ENCODE data around the gene AIM2.

The AIM2 gene

DNA sequence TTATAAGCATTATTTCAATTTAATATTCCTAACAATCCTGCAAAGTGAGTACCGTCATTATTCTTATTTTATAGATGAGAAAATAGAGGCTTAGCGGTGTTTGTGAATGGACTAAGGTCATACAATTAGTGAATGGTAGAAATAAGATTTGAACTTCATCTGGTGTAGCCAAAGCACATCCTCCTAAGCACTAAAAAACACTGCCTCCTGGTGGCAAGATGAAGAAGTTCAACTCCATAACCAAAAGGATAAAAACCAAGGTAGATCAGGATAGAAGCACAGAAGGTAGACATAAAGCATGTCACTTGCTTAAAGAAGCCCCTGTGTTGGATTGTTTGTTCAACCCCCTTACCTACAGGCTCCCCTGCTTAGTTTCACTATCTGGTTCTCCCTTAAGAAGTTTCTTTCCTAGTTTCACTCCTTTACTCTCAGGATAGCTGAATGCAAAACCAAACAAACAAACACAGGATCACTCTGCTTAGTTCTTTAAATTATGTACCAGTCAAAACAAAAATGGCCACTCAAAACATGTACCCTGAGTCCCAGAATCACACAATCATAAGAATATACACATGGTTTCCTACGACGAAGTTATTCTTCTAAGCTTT, 12.7 kb upstream of the AIM2 start:
- H3K36me3 ChIP-seq (ENCODE audit: low read length) = no peaks in the 10 kb centered on the region
- H4K20me1 ChIP-seq (ENCODE audit: low read depth, low read length) = no peaks in the 10 kb centered on the region
- no peaks in the 10 kb centered on the region for H3F3A ChIP-seq (ENCODE audit: insufficient read depth)
- no peak overlapping the region for H3K4me3 ChIP-seq (ENCODE audit: insufficient read depth, low read length, poor library complexity, severe bottlenecking)
- no peaks in the 10 kb centered on the region for H3K9me2 ChIP-seq (replicated peaks; ENCODE audit: insufficient read depth, low read length)
- TF ChIP-seq, protein P1, sequence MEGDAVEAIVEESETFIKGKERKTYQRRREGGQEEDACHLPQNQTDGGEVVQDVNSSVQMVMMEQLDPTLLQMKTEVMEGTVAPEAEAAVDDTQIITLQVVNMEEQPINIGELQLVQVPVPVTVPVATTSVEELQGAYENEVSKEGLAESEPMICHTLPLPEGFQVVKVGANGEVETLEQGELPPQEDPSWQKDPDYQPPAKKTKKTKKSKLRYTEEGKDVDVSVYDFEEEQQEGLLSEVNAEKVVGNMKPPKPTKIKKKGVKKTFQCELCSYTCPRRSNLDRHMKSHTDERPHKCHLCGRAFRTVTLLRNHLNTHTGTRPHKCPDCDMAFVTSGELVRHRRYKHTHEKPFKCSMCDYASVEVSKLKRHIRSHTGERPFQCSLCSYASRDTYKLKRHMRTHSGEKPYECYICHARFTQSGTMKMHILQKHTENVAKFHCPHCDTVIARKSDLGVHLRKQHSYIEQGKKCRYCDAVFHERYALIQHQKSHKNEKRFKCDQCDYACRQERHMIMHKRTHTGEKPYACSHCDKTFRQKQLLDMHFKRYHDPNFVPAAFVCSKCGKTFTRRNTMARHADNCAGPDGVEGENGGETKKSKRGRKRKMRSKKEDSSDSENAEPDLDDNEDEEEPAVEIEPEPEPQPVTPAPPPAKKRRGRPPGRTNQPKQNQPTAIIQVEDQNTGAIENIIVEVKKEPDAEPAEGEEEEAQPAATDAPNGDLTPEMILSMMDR (IDR thresholded peaks at IDR 0.05; ENCODE audit: insufficient read depth, low read length, poor library complexity, severe bottlenecking) = peak; percentile 65
- no peak for TF ChIP-seq EZH2phosphoT487 (conservative IDR thresholded peaks at IDR 0.05; ENCODE audit: low read length)
- H3K79me2 ChIP-seq (ENCODE audit: insufficient read depth, low read length) = no peaks in the 10 kb centered on the region
- no peak overlapping the region for H3K27ac ChIP-seq (ENCODE audit: low read depth, low read length)
- no peak overlapping the region for H2AFZ ChIP-seq (ENCODE audit: low read depth, low read length, severe bottlenecking)
- H3K9ac ChIP-seq (ENCODE audit: low read length) = no peak overlapping the region
- no peaks in the 10 kb centered on the region for H3K27me3 ChIP-seq (ENCODE audit: low read length)
- no peaks in the 10 kb centered on the region for H3K9me3 ChIP-seq (ENCODE audit: insufficient read depth, low read length)
- no peak overlapping the region for H3K4me2 ChIP-seq (ENCODE audit: low read depth, low read length, poor library complexity, severe bottlenecking)

DNA sequence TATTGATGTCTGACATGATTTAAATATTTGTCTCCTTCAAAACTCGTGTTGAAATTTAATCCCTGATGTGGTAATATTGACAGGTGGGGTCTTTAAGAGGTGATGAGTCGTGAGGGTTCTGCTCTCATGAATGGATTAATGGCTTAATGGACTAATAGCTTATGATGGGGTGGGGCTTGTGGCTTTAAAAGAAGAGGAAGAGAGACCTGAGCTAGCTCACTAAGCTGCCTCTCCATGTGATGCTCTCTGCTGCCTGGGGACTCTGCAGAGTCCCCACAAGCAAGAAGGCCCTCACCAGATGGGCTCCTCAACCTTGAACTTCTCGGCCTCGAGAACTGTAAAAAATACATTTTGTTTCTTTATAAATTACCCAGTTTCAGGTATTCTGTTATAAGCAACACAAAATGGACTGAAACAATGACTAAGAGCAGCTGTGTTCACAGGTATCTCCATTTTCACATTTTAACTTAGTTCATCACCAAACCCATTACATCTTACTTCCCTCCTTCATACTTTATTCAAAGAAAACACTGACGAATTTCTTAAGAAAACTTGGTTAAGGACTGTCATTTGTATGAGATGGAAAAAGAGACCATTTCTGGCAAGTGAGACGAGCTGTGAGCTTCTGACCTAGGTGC, 12.1 kb upstream of the AIM2 start:
- no peaks in the 10 kb centered on the region for H3K27me3 ChIP-seq (ENCODE audit: low read length)
- no peaks in the 10 kb centered on the region for H3K9me2 ChIP-seq (replicated peaks; ENCODE audit: insufficient read depth, low read length)
- no peak for TF ChIP-seq EZH2phosphoT487 (conservative IDR thresholded peaks at IDR 0.05; ENCODE audit: low read length)
- TF ChIP-seq, protein P1 (IDR thresholded peaks at IDR 0.05; ENCODE audit: insufficient read depth, low read length, poor library complexity, severe bottlenecking) = no peak
- no peak overlapping the region for H3K9ac ChIP-seq (ENCODE audit: low read length)
- H3K4me3 ChIP-seq (ENCODE audit: insufficient read depth, low read length, poor library complexity, severe bottlenecking) = no peak overlapping the region
- H3K79me2 ChIP-seq (ENCODE audit: insufficient read depth, low read length) = no peaks in the 10 kb centered on the region
- no peaks in the 10 kb centered on the region for H3F3A ChIP-seq (ENCODE audit: insufficient read depth)
- H3K4me2 ChIP-seq (ENCODE audit: low read depth, low read length, poor library complexity, severe bottlenecking) = no peak overlapping the region
- H3K36me3 ChIP-seq (ENCODE audit: low read length) = no peaks in the 10 kb centered on the region
- H4K20me1 ChIP-seq (ENCODE audit: low read depth, low read length) = no peaks in the 10 kb centered on the region
- H3K27ac ChIP-seq (ENCODE audit: low read depth, low read length) = no peak overlapping the region
- no peaks in the 10 kb centered on the region for H3K9me3 ChIP-seq (ENCODE audit: insufficient read depth, low read length)
- no peak overlapping the region for H2AFZ ChIP-seq (ENCODE audit: low read depth, low read length, severe bottlenecking)

DNA sequence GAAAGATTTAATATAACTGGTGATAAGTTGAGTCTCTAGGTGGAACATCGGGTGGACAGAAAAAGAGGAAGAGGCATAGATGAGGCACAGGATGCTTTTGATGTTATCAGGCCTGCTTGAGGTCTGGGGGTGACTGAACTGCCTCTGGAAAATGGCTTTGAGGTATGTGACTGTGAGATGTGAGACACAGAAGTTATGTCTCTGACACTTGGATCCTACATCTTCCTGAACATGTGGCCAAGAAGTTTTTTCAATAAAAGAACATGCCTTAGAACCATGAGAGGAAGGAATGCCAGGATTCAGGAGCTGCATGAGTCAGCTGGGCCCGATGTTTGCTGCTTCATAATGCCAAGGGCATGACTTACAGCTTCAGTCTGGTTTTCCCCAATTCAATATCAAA, 11.5 kb upstream of the AIM2 start:
- no peaks in the 10 kb centered on the region for H3K27me3 ChIP-seq (ENCODE audit: low read length)
- no peaks in the 10 kb centered on the region for H3K36me3 ChIP-seq (ENCODE audit: low read length)
- no peaks in the 10 kb centered on the region for H3K9me3 ChIP-seq (ENCODE audit: insufficient read depth, low read length)
- no peak overlapping the region for H2AFZ ChIP-seq (ENCODE audit: low read depth, low read length, severe bottlenecking)
- no peaks in the 10 kb centered on the region for H4K20me1 ChIP-seq (ENCODE audit: low read depth, low read length)
- no peak overlapping the region for H3K27ac ChIP-seq (ENCODE audit: low read depth, low read length)
- H3K4me2 ChIP-seq (ENCODE audit: low read depth, low read length, poor library complexity, severe bottlenecking) = no peak overlapping the region
- no peak overlapping the region for H3K9ac ChIP-seq (ENCODE audit: low read length)
- no peaks in the 10 kb centered on the region for H3K79me2 ChIP-seq (ENCODE audit: insufficient read depth, low read length)
- H3K9me2 ChIP-seq (replicated peaks; ENCODE audit: insufficient read depth, low read length) = no peaks in the 10 kb centered on the region
- H3K4me3 ChIP-seq (ENCODE audit: insufficient read depth, low read length, poor library complexity, severe bottlenecking) = no peak overlapping the region
- TF ChIP-seq, protein P1 (IDR thresholded peaks at IDR 0.05; ENCODE audit: insufficient read depth, low read length, poor library complexity, severe bottlenecking) = no peak
- TF ChIP-seq EZH2phosphoT487 (conservative IDR thresholded peaks at IDR 0.05; ENCODE audit: low read length) = no peak
- no peaks in the 10 kb centered on the region for H3F3A ChIP-seq (ENCODE audit: insufficient read depth)
